ENCODE results near the gene FHOD3.

- no peak for TF ChIP-seq CTCF (IDR thresholded peaks at IDR 0.05)
- no peak for TF ChIP-seq POLR2A (IDR thresholded peaks at IDR 0.05)
Measured at GRCh38 chr18:36623681-36624190, 326.2 kb downstream of the FHOD3 start.
